HG03135 (cell line): ENCODE measurements around the gene RNPEPL1.

ENCODE experiments used
- ATAC-seq: cut with Tn5 transposase; IDR thresholded peaks from one replicate; pipeline ENCODE4 v1.9.1; 2021; ENCODE audit warnings: mild to moderate bottlenecking, moderate library complexity; ENCODE audit not compliant: unreplicated experiment

RNPEPL1 gene

GRCh38 chr2:240622531-240623235 is 54.4 kb downstream of the RNPEPL1 start:
- ATAC-seq = no peak

- no peak for ATAC-seq
Measured at GRCh38 chr2:240623531-240624010, 55.3 kb downstream of the RNPEPL1 start.

GRCh38 chr2:240624011-240624949 is 56.0 kb downstream of the RNPEPL1 start:
- ATAC-seq = no peak

- ATAC-seq = no peak
Measured at GRCh38 chr2:240624950-240625621, 56.8 kb downstream of the RNPEPL1 start, which contains the start of gene GPR35. Gene GPR35, plus strand, starts transcription at chr2:240625480. Its CDS starts 4,473 bp downstream, at chr2:240629953.

- ATAC-seq = no peak
Measured at GRCh38 chr2:240626531-240627300, 58.4 kb downstream of the RNPEPL1 start.

GRCh38 chr2:240627736-240628506 is 59.6 kb downstream of the RNPEPL1 start:
- no peak for ATAC-seq

GRCh38 chr2:240628507-240628807 is 60.2 kb downstream of the RNPEPL1 start:
- ATAC-seq = no peak

GRCh38 chr2:240628808-240629618 is 60.7 kb downstream of the RNPEPL1 start:
- ATAC-seq = no peak

GRCh38 chr2:240629619-240629967 is 61.3 kb downstream of the RNPEPL1 start:
- ATAC-seq = no peak

GRCh38 chr2:240629968-240630770 is 61.9 kb downstream of the RNPEPL1 start:
- ATAC-seq = no peak
